Endothelial cell of umbilical vein (primary cell): ENCODE measurements around the gene PTGER2.

Experiments
- POLR2A ChIP-seq: IDR thresholded peaks from 2 replicates; pipeline ENCODE4 v1.6.1; 2012; ENCODE audit warnings: low read depth, mild to moderate bottlenecking, control low read depth, low read length
- POLR2AphosphoS5 ChIP-seq: IDR thresholded peaks from 2 replicates; pipeline ENCODE4 v1.6.1; 2012; ENCODE audit warnings: low read depth, mild to moderate bottlenecking, control low read depth, low read length, moderate library complexity; ENCODE audit not compliant: insufficient read depth
- TF ChIP-seq, protein P1 (sequence below), 2 donors: IDR thresholded peaks; 1 replicate in 1 of 2; 2 replicates in 1 of 2; pipeline ENCODE4 v1.5.1; 2011; ENCODE audit warnings: low read length in 2 of 2, mild to moderate bottlenecking in 2 of 2, moderate library complexity in 2 of 2, control low read depth in 1 of 2, inconsistent platforms in 1 of 2, low read depth in 1 of 2; ENCODE audit not compliant: insufficient read depth in 1 of 2; ENCODE audit errors: extremely low read depth in 1 of 2

DNA sequence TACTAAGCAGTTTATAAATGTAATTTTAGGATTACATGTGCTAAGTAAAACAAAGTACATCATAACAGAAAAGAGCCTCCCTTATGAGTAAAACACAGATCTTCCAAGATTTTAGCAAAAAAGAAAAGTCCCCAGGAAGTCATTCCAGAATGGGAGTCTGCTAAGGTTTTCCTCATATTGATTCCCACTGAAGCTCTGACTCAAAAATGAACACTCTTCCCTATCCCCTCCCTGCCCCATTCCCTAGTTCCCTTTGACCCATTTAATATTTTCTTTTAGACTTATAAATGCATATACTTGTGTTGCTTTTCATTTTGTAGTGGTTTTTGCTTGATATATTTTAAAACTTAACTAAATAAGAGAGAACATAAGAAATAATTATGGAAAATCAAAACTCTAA lies 40.1 kb downstream of the PTGER2 start:
- TF ChIP-seq POLR2A, result no peak
- TF ChIP-seq, protein P1, sequence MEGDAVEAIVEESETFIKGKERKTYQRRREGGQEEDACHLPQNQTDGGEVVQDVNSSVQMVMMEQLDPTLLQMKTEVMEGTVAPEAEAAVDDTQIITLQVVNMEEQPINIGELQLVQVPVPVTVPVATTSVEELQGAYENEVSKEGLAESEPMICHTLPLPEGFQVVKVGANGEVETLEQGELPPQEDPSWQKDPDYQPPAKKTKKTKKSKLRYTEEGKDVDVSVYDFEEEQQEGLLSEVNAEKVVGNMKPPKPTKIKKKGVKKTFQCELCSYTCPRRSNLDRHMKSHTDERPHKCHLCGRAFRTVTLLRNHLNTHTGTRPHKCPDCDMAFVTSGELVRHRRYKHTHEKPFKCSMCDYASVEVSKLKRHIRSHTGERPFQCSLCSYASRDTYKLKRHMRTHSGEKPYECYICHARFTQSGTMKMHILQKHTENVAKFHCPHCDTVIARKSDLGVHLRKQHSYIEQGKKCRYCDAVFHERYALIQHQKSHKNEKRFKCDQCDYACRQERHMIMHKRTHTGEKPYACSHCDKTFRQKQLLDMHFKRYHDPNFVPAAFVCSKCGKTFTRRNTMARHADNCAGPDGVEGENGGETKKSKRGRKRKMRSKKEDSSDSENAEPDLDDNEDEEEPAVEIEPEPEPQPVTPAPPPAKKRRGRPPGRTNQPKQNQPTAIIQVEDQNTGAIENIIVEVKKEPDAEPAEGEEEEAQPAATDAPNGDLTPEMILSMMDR (IDR thresholded peaks at IDR 0.05; ENCODE audit: extremely low read depth in 1 of 2, insufficient read depth in 1 of 2, low read depth in 1 of 2, low read length in 2 of 2), result no peak
- TF ChIP-seq POLR2AphosphoS5, result no peak
